ENCODE measurements around the gene FGF22. TPM values are rescaled to one million over a fixed set of nuclear protein-coding genes. Genes with fewer than 3 reads are reported as not detected.

Gene FGF22
- total and polyA plus RNA-seq, 2 of the 8 experiments (the other 6 are each of a cell fraction or from before 2014, with no cell fraction given): 0.44 to 1.7 TPM

GRCh38 chr19:639253-640160 lies at the start of gene FGF22 (continued):
- TF ChIP-seq CTBP2 (IDR thresholded peaks at IDR 0.05; ENCODE audit: borderline replicate concordance, insufficient read depth, insufficient read length, low read length): no peak
